SKM-1 (cell line): ENCODE results near the gene SND1.

Experiments
- DNase-seq: peaks from one replicate; lab custom pipeline; 2025; ENCODE audit not compliant: unreplicated experiment; lab: John Stamatoyannopoulos, UW

SND1 gene

GRCh38 chr7:127726476-127726875, 74.5 kb downstream of the SND1 start:
- no peak for DNase-seq

- no peak for DNase-seq
Observed at GRCh38 chr7:127730658-127731276, 78.8 kb downstream of the SND1 start.

GRCh38 chr7:127731431-127732080, 79.6 kb downstream of the SND1 start:
- DNase-seq: no peak

GRCh38 chr7:127732306-127732705, 80.3 kb downstream of the SND1 start:
- no peak for DNase-seq

- DNase-seq: no peak
Observed at GRCh38 chr7:127733986-127734385, 82.0 kb downstream of the SND1 start.

GRCh38 chr7:127736511-127736910, 84.5 kb downstream of the SND1 start:
- DNase-seq: no peak

- DNase-seq: no peak
Observed at GRCh38 chr7:127738859-127739258, 86.9 kb downstream of the SND1 start.

GRCh38 chr7:127741764-127742375, 89.9 kb downstream of the SND1 start:
- no peak for DNase-seq

- no peak for DNase-seq
Observed at GRCh38 chr7:127745445-127745844, 93.5 kb downstream of the SND1 start.

- DNase-seq: no peak
Observed at GRCh38 chr7:127751062-127751461, 99.1 kb downstream of the SND1 start.

GRCh38 chr7:127751490-127752448, 99.8 kb downstream of the SND1 start:
- peak; percentile 52 for DNase-seq

- no peak for DNase-seq
Observed at GRCh38 chr7:127752829-127753228, 100.8 kb downstream of the SND1 start.

- DNase-seq: no peak
Observed at GRCh38 chr7:127754457-127754856, 102.5 kb downstream of the SND1 start.

- DNase-seq: no peak
Observed at GRCh38 chr7:127755521-127755920, 103.5 kb downstream of the SND1 start.

- no peak for DNase-seq
Observed at GRCh38 chr7:127755965-127756364, 104.0 kb downstream of the SND1 start.

GRCh38 chr7:127758105-127758504, 106.1 kb downstream of the SND1 start:
- DNase-seq: no peak

GRCh38 chr7:127758845-127759244, 106.9 kb downstream of the SND1 start:
- DNase-seq: no peak

- no peak for DNase-seq
Observed at GRCh38 chr7:127759945-127760421, 108.0 kb downstream of the SND1 start.

- no peak for DNase-seq
Observed at GRCh38 chr7:127760436-127761031, 108.5 kb downstream of the SND1 start.

GRCh38 chr7:127761196-127761595, 109.2 kb downstream of the SND1 start:
- DNase-seq: no peak

- DNase-seq: no peak
Observed at GRCh38 chr7:127764681-127765080, 112.7 kb downstream of the SND1 start.
